GM06990 (cell line): ENCODE results near the gene CACNA2D2.

Experiments
- DNase-seq: peaks from one replicate; pipeline ENCODE4 v3.0.0-alpha.2; 2011; ENCODE audit not compliant: insufficient read length; ENCODE audit errors: extremely low read depth
- H3K27me3 ChIP-seq: replicated peaks from 2 replicates; pipeline ENCODE4 v1.6.0; 2011; ENCODE audit warnings: low read length; ENCODE audit not compliant: control insufficient read depth, insufficient read depth
- H3K36me3 ChIP-seq: 2 replicates; pipeline ENCODE4 v1.5.1; 2011; ENCODE audit warnings: low read length; ENCODE audit not compliant: control insufficient read depth, insufficient read depth
- H3K4me3 ChIP-seq: replicated peaks from 2 replicates; pipeline ENCODE4 v1.5.1; 2011; ENCODE audit warnings: low read depth, mild to moderate bottlenecking, control low read depth, low read length
- TF ChIP-seq, protein P1 (sequence below): IDR thresholded peaks from 2 replicates; pipeline ENCODE4 v1.5.1; 2011; ENCODE audit warnings: low read length, control low read depth, mild to moderate bottlenecking, inconsistent platforms; ENCODE audit not compliant: insufficient read depth, poor library complexity, severe bottlenecking

CACNA2D2 gene

DNA sequence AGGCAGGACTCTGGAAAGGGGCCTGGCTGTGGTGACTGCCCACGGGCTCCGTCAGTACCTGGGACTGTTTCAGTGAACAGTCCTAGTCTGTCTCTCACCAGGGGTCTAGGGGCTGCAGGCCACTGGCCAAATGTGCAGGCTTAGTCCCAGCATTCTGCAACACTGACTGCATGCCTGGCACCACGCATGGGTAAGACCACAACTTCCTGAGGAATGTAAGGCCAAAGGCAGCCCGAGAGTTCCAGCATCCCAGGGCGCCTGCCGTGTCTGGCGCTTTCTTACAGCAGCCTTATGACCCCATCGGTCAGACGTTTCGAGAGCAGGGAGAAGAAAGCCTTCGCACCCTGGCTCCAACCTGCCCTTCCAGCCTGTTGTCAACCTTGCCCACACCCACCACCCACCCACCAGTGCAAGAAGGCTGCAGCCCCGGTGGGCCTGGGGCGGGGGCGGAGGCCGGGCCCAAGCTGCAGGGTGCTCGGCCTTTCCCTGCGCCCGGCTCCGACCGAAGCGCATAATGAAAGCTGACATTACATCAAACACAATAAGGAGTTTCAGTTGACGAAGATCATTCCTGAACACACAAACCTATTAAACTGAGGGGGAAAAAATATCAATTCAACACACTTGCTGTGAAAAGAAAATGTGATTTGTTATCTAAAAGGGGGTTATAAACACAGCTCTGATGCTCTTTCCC, 114.6 kb downstream of the CACNA2D2 start:
- no peak for DNase-seq
- H3K27me3 ChIP-seq: peaks cover 7% of the 10 kb centered on the region
- no peak overlapping the region for H3K4me3 ChIP-seq
- H3K36me3 ChIP-seq: no peaks in the 10 kb centered on the region
- TF ChIP-seq, protein P1, sequence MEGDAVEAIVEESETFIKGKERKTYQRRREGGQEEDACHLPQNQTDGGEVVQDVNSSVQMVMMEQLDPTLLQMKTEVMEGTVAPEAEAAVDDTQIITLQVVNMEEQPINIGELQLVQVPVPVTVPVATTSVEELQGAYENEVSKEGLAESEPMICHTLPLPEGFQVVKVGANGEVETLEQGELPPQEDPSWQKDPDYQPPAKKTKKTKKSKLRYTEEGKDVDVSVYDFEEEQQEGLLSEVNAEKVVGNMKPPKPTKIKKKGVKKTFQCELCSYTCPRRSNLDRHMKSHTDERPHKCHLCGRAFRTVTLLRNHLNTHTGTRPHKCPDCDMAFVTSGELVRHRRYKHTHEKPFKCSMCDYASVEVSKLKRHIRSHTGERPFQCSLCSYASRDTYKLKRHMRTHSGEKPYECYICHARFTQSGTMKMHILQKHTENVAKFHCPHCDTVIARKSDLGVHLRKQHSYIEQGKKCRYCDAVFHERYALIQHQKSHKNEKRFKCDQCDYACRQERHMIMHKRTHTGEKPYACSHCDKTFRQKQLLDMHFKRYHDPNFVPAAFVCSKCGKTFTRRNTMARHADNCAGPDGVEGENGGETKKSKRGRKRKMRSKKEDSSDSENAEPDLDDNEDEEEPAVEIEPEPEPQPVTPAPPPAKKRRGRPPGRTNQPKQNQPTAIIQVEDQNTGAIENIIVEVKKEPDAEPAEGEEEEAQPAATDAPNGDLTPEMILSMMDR: no peak

DNA sequence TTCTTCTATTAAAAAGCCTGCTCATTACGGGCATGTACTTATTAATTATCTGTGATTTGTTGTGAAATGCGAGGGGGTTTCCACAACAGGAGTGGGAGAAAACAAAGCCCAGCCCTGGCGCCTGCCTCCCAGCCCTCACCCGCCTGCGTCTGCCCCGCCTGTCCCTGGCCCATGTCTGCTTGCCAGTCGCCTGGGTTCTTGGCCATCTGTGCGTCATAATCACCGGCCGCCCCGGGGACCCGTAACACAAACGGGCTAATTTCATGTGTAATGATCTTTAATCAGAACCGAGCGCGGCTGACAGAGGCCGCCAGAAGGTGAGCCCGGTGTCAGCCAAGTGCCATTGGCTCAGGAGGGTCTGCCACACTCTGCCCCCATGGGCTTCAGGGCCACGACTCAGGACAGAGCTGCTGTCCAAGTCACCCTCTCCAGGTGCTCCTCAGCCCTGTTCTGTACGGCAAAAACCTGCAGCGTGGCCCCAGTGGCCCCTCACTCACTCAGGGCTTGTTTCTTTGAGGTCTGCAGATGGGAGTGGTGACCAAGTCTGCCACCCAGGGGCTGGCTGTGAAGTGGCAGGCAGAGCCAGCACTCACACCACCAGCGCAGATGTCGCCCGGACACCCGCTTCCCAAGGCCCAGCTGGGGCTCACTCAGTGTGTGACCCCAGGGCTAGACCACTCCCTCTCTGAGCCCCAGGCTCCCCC, 115.3 kb downstream of the CACNA2D2 start:
- H3K4me3 ChIP-seq: no peak overlapping the region
- TF ChIP-seq, protein P1: peak; percentile 58
- H3K36me3 ChIP-seq: no peaks in the 10 kb centered on the region
- peaks cover 7% of the 10 kb centered on the region for H3K27me3 ChIP-seq
- no peak for DNase-seq

DNA sequence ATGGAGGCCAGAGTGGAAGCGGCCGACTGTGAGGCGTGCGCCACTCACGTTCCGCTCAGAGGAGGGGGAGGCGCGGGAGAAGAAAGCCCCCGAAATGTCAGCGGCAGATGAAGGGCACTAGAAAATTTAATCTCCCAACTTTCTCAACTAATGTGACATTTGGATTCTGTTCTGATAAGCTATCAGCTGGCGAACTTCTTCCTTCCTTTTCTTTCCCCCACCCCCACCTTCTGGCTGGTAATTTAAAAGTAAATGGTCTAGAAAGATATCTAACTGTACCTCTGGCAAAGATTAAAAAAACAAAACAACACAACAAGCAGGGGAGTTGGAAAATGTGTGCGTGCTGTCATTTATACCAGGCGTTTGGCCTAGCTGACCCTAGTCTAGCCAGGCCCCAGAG, 117.7 kb downstream of the CACNA2D2 start:
- H3K36me3 ChIP-seq: no peaks in the 10 kb centered on the region
- TF ChIP-seq, protein P1: no peak
- peaks cover 7% of the 10 kb centered on the region for H3K27me3 ChIP-seq
- no peak for DNase-seq
- H3K4me3 ChIP-seq: no peak overlapping the region

DNA sequence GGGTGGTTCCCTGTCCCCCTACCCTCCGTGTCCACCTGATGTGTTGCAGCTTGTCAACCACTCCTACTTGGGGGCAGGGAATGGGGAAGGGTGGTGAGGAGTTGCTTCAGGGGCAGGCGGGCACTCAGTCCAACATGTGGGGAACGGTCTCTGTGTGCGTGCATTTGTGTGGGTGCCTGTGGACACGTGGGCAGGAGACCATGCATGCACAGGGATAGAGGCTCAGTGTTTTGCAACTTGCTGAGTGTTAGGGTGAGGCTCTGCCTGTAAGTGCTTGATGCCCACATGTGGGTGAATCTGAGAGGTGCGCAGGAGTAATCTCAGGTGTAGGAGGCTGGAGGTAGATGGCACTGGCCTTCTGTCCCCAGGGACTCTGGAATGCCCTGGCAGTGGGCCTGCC, 119.7 kb downstream of the CACNA2D2 start:
- peaks cover 7% of the 10 kb centered on the region for H3K27me3 ChIP-seq
- DNase-seq: no peak
- no peaks in the 10 kb centered on the region for H3K36me3 ChIP-seq
- TF ChIP-seq, protein P1: no peak
- no peak overlapping the region for H3K4me3 ChIP-seq

DNA sequence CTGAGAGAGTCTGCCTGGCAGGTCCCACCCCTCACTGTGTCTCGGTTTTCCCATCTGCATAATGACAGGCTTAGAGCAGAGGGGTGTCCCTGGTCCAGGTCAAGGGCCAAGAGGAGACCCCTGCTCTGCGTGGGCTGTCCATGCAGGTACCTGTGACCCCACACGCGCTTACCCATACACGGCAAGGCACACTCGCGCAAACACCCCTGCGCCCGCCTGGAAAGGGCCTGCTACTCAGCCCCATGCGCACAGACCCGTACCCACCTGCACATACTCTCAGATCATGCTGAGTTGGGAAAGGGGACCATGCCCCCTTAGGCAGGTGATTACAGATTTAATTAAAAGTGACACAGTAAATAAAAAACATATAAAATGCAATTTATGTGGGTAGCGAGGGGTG, 120.7 kb downstream of the CACNA2D2 start:
- Histone ChIP-seq H3K4me3 (no peak overlapping the region), H3K36me3 (no peaks in the 10 kb centered on the region), H3K27me3 (peaks cover 2% of the 10 kb centered on the region; the same call in 1 of the 2 replicates)
- TF ChIP-seq, protein P1: no peak
- no peak for DNase-seq
